B cell (primary cell): ENCODE data around the gene NFE2L1. TPM values are rescaled to one million over a fixed set of nuclear protein-coding genes. Genes with fewer than 3 reads are reported as not detected.

Source experiments
- ATAC-seq: fragments of 200-7000 bp; cut with Tn5 transposase; one replicate; pipeline ENCODE4 v1.10.0; 2021; ENCODE audit warnings: low read depth, mild to moderate bottlenecking, moderate number of reproducible peaks, moderate library complexity
- CTCF ChIA-PET: fragments of 350-600 bp; sonication (Branson Sonifier 250); formaldehyde crosslinking; loops from one replicate; lab custom pipeline; 2021; ENCODE audit warnings: antibody characterized with exemption, inconsistent platforms; lab: Charles Lee
- POLR2A ChIA-PET: fragments of 350-600 bp; sonication (Branson Sonifier 250); formaldehyde crosslinking; loops from one replicate; lab custom pipeline; 2021; ENCODE audit warnings: antibody characterized with exemption; lab: Charles Lee
- DNase-seq: peaks from one replicate; pipeline ENCODE4 v3.0.0; 2013
- H2AFZ ChIP-seq: 2 replicates; pipeline ENCODE4 v1.6.1; 2012; ENCODE audit warnings: mild to moderate bottlenecking, low read depth, low read length; ENCODE audit not compliant: insufficient read depth, poor library complexity, severe bottlenecking
- H3K27ac ChIP-seq, 2 donors: 1 replicate in 1 of 2; 2 replicates in 1 of 2; pipeline ENCODE4 v1.5.1; 2012 to 2013; ENCODE audit warnings: low read length in 2 of 2, mild to moderate bottlenecking in 2 of 2, moderate library complexity in 1 of 2
- H3K27me3 ChIP-seq, 4 experiments: fragments of 200-600 bp in 1 of 4; sonication (generic) in 1 of 4; replicated peaks in 1 of 4; 1 replicate in 2 of 4; 2 replicates in 2 of 4; pipeline versions ENCODE4 v1.6.1 to v1.7.0; 2013 to 2016; ENCODE audit warnings: low read length in 3 of 4, mild to moderate bottlenecking in 2 of 4, mixed read lengths in 1 of 4, moderate library complexity in 1 of 4; ENCODE audit not compliant: insufficient read depth in 4 of 4, control insufficient read depth in 3 of 4; ENCODE audit errors: control extremely low read depth in 1 of 4
- H3K36me3 ChIP-seq, 2 experiments: replicated peaks in 1 of 2; 1 replicate in 1 of 2; 2 replicates in 1 of 2; pipeline versions ENCODE4 v1.6.1 to v1.7.1; 2013; ENCODE audit warnings: low read length in 1 of 2; ENCODE audit not compliant: insufficient read depth in 2 of 2, control insufficient read depth in 1 of 2; ENCODE audit errors: control extremely low read depth in 1 of 2, extremely low read depth in 1 of 2
- H3K4me1 ChIP-seq, 2 donors: fragments of 200-600 bp in 1 of 2; sonication (generic) in 1 of 2; 1 replicate in 1 of 2; 2 replicates in 1 of 2; pipeline versions ENCODE4 v1.5.1 to v1.6.1; 2013 to 2017; ENCODE audit warnings: low read length in 2 of 2; ENCODE audit not compliant: control insufficient read depth in 2 of 2, insufficient read depth in 2 of 2
- H3K4me2 ChIP-seq: replicated peaks from 2 replicates; pipeline ENCODE3; 2012; ENCODE audit warnings: mild to moderate bottlenecking, low read depth, low read length; ENCODE audit not compliant: poor library complexity, severe bottlenecking
- H3K4me3 ChIP-seq, 5 experiments: fragments of 200-600 bp in 1 of 5; sonication (generic) in 1 of 5; 1 replicate in 3 of 5; 2 replicates in 2 of 5; pipeline versions ENCODE4 v1.5.1 to v1.7.0; 2011 to 2016; ENCODE audit warnings: low read length in 4 of 5, mild to moderate bottlenecking in 4 of 5, low read depth in 2 of 5, control low read depth in 1 of 5, moderate library complexity in 1 of 5; ENCODE audit not compliant: insufficient read depth in 1 of 5; ENCODE audit errors: control extremely low read depth in 1 of 5, extremely low read depth in 1 of 5
- H3K79me2 ChIP-seq: fragments of 200-600 bp; sonication (generic); one replicate; pipeline ENCODE4 v1.6.0; 2016; ENCODE audit warnings: low read length; ENCODE audit not compliant: control insufficient read depth, insufficient read depth
- H3K9ac ChIP-seq: fragments of 200-600 bp; sonication (generic); 2 replicates; pipeline ENCODE4 v1.6.1; 2017; ENCODE audit warnings: mild to moderate bottlenecking, low read length, moderate library complexity
- H3K9me3 ChIP-seq, 3 donors: one replicate each; pipeline versions ENCODE4 v1.6.1 to v1.7.1; 2013; ENCODE audit warnings: low read length in 2 of 3; ENCODE audit not compliant: control insufficient read depth in 2 of 3, insufficient read depth in 1 of 3; ENCODE audit errors: control extremely low read depth in 1 of 3
- H4K20me1 ChIP-seq: 2 replicates; pipeline ENCODE4 v1.6.0; 2012; ENCODE audit warnings: mild to moderate bottlenecking, low read length; ENCODE audit not compliant: insufficient read depth, control insufficient read depth, poor library complexity, severe bottlenecking
- H3K27ac Mint-ChIP-seq: one replicate; pipeline ENCODE4 v1.8.0; 2021; ENCODE audit warnings: mixed read lengths
- H3K27me3 Mint-ChIP-seq: one replicate; pipeline ENCODE4 v1.8.0; 2021; ENCODE audit warnings: mixed read lengths
- H3K4me1 Mint-ChIP-seq: one replicate; pipeline ENCODE4 v1.8.0; 2021; ENCODE audit warnings: mixed read lengths
- H3K4me3 Mint-ChIP-seq: one replicate; pipeline ENCODE4 v1.8.0; 2021; ENCODE audit warnings: mixed read lengths
- H3K9me3 Mint-ChIP-seq: one replicate; pipeline ENCODE4 v1.8.0; 2022; ENCODE audit warnings: mixed read lengths; ENCODE audit not compliant: insufficient read depth
- EZH2 ChIP-seq: IDR thresholded peaks from 2 replicates; pipeline ENCODE4 v1.6.1; 2012; ENCODE audit warnings: borderline replicate concordance, low read depth, mild to moderate bottlenecking, moderate library complexity, low read length; ENCODE audit not compliant: insufficient read depth, poor library complexity, severe bottlenecking
- WGBS: methylation state at CpG from one replicate; pipeline ENCODE4 v1.1.5; 2013; ENCODE audit warnings: missing lambda C conversion rate; ENCODE audit not compliant: insufficient coverage; 5-methylcytosine and 5-hydroxymethylcytosine counted together
- intact Hi-C: fragments of 100-400 bp; cut with micrococcal nuclease; formaldehyde crosslinking; loops from one replicate; pipeline ENCODE4 v1.10.0; 2022
- polyA plus RNA-seq: library from polyadenylated mRNA; depleted of rRNA; stranded (reverse); fragments of >200 nt; gene quantifications from 2 replicates; pipeline ENCODE4 v1.2.3, GENCODE V29; 2012
- total RNA-seq, 2 donors: library from RNA; stranded (reverse); fragments of 120-200 nt in 1 of 2; gene quantifications; 1 replicate in 1 of 2; 2 replicates in 1 of 2; pipeline versions ENCODE4 v1.2.3 to v1.2.4, GENCODE V29; 2013 to 2022
- TF ChIP-seq, protein P1 (sequence below): fragments of 200-600 bp; IDR thresholded peaks from one replicate; pipeline ENCODE4 v1.8.0; 2022; ENCODE audit warnings: antibody characterized with exemption, mild to moderate bottlenecking

The NFE2L1 gene
- total and polyA plus RNA-seq, 2 donors (not counting 1 experiment from before 2014, with no cell fraction given): 25.2 to 66.4 TPM

GRCh38 chr17:48036693-48037035 lies 11.5 kb upstream of the NFE2L1 start:
- intact Hi-C loops: loop anchor here (1.0 kb wide), 3 partner anchors 11 to 38 kb away; no protein-coding TSS in a partner anchor
- peaks cover 0 to 44% (median 9%) of the 10 kb centered on the region in 4 experiments for H3K27me3 ChIP-seq
- no peak overlapping the region for H3K27ac ChIP-seq
- Mint-ChIP-seq H3K27me3 (peaks cover 25% of the 10 kb centered on the region), H3K27ac (no peak overlapping the region), H3K4me3 (peak overlapping the region; percentile 90), H3K4me1 (peaks cover 15% of the 10 kb centered on the region), H3K9me3 (no peaks in the 10 kb centered on the region)
- H3K9me3 ChIP-seq: no peaks in the 10 kb centered on the region
- no peaks in the 10 kb centered on the region for H3K36me3 ChIP-seq
- peak overlapping the region; percentile 85 for H2AFZ ChIP-seq
- ChIA-PET CTCF (interaction anchor here (0.8 to 3.9 kb wide), 18 partner anchors 8 to 94 kb away, joined by 3 to 44 read pairs (median 5); partner anchors contain the start of genes CBX1 and NFE2L1), POLR2A (interaction anchor here (0.8 to 0.9 kb wide), 2 partner anchors 11 kb away, joined by 3 to 6 read pairs; partner anchors contain the start of gene NFE2L1)
- no peak for ATAC-seq
- TF ChIP-seq, protein P1, sequence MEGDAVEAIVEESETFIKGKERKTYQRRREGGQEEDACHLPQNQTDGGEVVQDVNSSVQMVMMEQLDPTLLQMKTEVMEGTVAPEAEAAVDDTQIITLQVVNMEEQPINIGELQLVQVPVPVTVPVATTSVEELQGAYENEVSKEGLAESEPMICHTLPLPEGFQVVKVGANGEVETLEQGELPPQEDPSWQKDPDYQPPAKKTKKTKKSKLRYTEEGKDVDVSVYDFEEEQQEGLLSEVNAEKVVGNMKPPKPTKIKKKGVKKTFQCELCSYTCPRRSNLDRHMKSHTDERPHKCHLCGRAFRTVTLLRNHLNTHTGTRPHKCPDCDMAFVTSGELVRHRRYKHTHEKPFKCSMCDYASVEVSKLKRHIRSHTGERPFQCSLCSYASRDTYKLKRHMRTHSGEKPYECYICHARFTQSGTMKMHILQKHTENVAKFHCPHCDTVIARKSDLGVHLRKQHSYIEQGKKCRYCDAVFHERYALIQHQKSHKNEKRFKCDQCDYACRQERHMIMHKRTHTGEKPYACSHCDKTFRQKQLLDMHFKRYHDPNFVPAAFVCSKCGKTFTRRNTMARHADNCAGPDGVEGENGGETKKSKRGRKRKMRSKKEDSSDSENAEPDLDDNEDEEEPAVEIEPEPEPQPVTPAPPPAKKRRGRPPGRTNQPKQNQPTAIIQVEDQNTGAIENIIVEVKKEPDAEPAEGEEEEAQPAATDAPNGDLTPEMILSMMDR: no peak
- no peak for TF ChIP-seq EZH2
- H4K20me1 ChIP-seq: no peaks in the 10 kb centered on the region
- H3K4me3 ChIP-seq: peak overlapping the region in 4 of 5 experiments; percentile 68 to 76 (median 72)
- no peaks in the 10 kb centered on the region for H3K79me2 ChIP-seq
- peaks cover 15% of the 10 kb centered on the region in 2 donors for H3K4me1 ChIP-seq
- 83% methylated on average over 6 of the region's 6 CpGs for WGBS
- H3K4me2 ChIP-seq: peak overlapping the region; percentile 98
- H3K9ac ChIP-seq: peak overlapping the region; percentile 82
- DNase-seq: no peak
